HL-60/S4 (cell line): ENCODE measurements around the gene ENOX1.

Experiments
- in situ Hi-C: fragments of 300-500 bp; cut with MboI; formaldehyde crosslinking; loops from 2 replicates; pipeline ENCODE4 v1.14.3; 2022; ENCODE audit warnings: low sequenced_read_pairs

The ENOX1 gene

GRCh38 chr13:43555667-43556066, 231.1 kb downstream of the ENOX1 start:
- in situ Hi-C loops, result no loop called here

- in situ Hi-C loops, result no loop called here
Measured at GRCh38 chr13:43551897-43552456, 234.8 kb downstream of the ENOX1 start.

DNA sequence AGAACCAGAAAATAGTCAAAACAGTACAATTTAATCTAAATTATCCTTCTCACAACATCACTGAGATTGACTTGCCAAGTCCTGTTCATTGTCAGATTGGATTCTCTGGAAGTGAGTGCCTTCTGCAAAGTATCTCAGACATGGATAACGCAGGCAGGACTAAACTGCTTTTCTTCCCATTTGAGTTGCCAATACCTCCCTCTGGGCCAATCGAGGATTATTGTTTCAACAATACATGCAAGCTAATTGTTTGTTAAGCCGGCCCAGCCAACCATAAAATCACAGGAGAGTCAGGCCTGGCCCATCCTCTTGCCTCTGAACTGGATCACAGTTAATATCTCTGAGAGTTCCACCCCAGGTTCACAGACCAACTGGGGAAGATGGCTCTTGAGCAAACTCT, 240.0 kb downstream of the ENOX1 start:
- in situ Hi-C loops, result no loop called here

GRCh38 chr13:43546251-43546650, 240.5 kb downstream of the ENOX1 start:
- in situ Hi-C loops, result no loop called here

- in situ Hi-C loops, result no loop called here
Measured at GRCh38 chr13:43545317-43545874, 241.4 kb downstream of the ENOX1 start.

DNA sequence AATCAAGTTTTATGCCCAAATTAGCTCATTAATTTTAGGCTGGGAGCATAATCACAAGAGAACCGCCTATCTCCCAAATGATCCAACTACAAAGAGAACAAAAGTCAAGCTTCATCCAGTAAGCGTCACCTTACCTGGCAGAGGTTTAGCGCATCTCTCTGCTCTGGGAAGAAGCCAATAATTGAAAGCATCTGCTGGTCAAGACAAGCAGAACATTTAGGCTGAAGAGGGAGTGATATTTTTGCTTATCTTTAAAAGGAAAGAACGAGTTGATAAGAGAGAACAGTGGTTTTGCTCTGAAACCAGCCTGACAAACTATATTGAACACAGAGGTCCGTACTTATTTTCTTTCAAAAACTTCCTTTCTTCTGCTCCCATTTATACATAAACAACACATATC, 242.1 kb downstream of the ENOX1 start:
- in situ Hi-C loops, result no loop called here

DNA sequence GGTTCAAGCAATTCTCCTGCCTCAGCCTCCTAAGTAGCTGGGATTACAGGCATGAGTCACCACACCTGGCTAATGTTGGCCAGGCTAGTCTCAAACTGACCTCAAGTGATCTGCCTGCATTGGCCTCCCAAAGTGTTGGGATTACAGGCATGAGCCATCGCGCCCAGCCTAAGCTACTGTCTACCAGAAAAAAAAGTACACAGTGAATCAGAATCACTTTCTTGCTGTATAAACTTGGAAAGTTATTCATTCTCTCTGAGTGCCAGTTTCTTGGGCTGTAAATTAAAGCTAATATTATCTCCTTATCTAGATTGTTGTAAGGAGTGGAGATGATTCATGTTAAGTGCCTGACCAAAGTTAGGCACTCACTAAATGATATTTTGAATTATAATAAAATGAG, 242.8 kb downstream of the ENOX1 start:
- in situ Hi-C loops, result no loop called here

GRCh38 chr13:43543331-43543730, 243.4 kb downstream of the ENOX1 start:
- in situ Hi-C loops, result no loop called here

DNA sequence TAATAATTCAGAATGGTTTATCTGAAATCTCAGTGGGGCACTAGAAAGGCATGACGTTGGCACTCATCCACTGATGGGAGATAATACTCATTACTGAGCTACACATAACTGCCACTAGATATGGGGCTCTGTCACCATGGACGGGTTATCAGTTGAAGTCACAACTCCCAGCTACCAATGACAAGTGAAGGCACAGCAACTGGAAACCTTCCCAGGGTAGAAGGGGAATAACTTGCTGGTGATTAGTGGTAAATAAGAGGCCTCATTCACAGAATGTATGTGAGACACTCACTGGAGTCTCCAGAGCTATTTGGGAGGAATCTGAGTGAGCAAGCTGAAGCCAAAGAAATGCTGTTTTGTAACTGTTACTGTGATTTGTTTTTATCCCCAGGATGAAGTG, 249.6 kb downstream of the ENOX1 start:
- in situ Hi-C loops, result no loop called here

- in situ Hi-C loops, result no loop called here
Measured at GRCh38 chr13:43529796-43530195, 257.0 kb downstream of the ENOX1 start.

DNA sequence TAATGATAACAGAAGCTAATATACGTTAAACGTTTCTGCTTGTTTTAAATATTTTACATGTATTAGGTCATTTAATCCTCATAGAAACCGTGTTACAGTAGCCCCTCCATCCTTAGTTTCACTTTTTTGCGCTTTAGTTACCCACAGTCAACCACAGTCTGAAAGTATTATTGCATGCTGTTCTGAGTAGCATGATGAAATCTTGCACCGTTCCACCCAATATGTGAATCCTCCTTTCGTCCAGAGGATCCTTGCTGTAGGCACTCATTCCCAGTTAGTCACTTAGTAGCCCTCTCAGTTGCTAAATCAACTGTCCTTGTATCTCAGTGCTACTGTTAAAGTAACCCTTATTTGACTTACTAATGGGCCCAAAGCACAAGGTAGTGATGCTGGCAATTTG, 257.8 kb downstream of the ENOX1 start:
- in situ Hi-C loops, result no loop called here

DNA sequence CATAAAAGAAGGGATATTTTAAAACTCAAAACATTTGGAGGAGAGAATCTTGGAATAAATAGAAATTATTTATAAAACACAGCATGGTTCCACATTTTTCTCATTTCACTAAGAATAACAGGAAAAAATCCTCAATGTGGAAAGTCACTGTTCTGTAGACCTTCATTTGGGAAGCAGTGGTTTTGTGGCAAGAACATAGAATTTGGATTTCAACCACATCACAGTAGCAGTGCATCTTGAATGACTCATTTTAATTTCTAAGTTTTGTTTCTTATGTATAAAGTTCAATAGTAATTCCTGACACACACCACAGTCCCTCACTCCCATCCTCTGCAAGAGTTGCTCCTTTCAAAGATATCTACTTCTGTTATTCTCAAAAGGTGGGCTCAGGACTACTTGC, 264.0 kb downstream of the ENOX1 start:
- in situ Hi-C loops, result no loop called here

DNA sequence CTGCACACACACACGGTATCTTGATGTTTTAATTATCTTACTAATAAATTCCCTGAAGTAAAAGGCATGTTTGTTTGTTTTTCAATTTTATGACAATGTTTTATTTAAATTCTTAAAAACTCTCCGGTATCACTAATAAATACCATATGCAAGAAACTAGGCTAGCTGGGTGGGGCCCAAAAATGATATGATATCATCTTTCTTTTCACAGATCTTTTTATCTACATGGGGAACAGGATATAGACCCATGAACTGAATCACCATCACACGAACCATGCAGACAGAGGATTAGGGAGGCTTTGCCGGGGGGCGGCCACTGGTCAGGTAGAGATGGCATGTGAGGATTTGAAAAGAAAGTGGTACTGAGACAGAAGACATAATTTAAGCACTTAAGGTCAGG, 266.4 kb downstream of the ENOX1 start:
- in situ Hi-C loops, result no loop called here

- in situ Hi-C loops, result no loop called here
Measured at GRCh38 chr13:43518833-43519232, 267.9 kb downstream of the ENOX1 start.

DNA sequence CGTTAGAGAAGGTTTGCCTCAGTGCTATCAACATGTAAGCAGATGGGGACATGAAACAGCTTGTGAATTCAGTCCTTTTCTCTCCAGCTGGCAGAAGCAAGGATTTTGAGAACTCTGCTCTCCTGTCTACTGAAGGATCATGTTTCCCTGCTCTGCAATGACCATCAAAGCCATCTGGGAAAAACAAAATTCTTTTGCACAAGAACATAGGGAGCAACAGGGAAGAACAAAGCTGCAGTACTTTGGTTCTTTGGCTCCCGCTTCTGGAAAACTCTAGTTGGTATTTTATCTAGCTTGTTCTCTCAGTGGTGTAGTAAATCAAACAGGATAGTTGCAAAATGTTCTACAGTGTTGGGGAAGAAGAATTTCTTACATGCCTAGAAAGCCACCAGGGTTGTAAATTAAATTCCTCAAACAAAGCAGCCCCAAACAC, 270.4 kb downstream of the ENOX1 start:
- in situ Hi-C loops, result no loop called here

- in situ Hi-C loops, result no loop called here
Measured at GRCh38 chr13:43515531-43515930, 271.2 kb downstream of the ENOX1 start.

- in situ Hi-C loops, result no loop called here
Measured at GRCh38 chr13:43514311-43514710, 272.5 kb downstream of the ENOX1 start.

GRCh38 chr13:43512221-43512620, 274.6 kb downstream of the ENOX1 start:
- in situ Hi-C loops, result no loop called here

- in situ Hi-C loops, result no loop called here
Measured at GRCh38 chr13:43510956-43511901, 275.5 kb downstream of the ENOX1 start.

DNA sequence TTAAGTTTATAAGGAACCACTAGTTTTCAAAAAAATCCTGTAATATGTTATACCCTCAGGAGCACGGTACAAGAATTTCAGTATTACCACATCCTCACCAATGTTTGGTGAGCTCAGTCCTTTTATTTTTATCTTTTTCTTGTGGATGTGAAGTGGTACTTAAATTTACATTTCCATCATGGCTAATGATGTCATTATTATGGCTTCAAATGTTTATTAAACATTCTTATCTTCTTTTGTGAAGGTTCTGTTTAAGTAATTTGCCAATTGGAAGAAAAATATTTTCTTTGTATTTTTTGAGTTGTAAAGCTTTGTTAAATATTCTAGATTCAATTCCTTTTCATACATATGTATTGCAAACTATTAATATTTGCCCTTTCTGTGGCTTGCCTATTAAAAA, 291.0 kb downstream of the ENOX1 start:
- in situ Hi-C loops, result no loop called here

DNA sequence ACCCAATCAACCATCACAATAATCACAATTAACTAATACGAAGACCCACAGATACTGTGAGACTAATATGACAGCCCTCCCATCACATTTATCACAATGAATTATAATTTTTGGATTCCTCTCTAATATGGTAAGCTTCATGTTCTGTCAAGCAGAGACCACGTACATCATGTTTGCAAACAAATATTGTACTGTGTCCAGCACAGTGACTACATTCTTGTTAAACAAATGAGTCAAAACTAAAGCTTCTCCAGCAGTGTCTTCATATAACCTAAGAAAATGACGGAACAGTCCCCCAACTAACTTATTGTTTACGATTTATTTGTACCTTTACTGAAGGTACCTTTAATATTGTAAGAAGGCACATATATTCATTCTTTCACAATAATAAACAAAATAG, 292.6 kb downstream of the ENOX1 start:
- in situ Hi-C loops, result no loop called here

DNA sequence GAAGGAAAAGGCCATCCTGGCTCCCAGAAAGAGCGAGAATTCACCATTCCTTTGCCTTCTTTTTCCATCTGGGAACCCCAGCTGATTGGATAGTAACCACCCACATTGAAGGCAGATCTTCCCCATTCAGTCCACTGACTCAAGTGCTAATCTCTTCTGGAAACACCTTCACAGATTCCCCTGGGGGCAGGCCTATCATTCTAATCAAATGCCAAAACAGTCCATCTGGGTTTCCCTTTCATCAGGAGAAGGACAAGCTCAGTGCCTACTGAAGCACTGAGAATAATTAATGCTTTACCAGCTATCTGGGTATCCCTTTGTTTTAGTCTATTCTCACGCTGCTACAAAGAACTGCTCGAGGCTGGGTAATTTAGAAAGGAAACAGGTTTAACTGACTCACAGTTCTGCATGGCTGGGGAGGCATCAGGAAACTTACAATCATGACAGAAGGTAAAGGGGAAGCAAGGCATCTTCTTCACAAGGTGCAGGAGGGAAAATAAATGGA, 293.2 kb downstream of the ENOX1 start:
- in situ Hi-C loops, result no loop called here
